Measurements from ENCODE around the gene NCEH1.

GRCh38 chr3:172752651-172753050, 41.8 kb upstream of the NCEH1 start:
- TF ChIP-seq EP300 (IDR thresholded peaks at IDR 0.05) (no peak), POLR2A (IDR thresholded peaks at IDR 0.05) (no peak), CTCF (IDR thresholded peaks at IDR 0.05) (no peak)
